GM19240 (cell line): ENCODE results near the gene TXNL4A.

Experiments
- DNase-seq: peaks from one replicate; pipeline ENCODE4 v3.0.0; 2011; ENCODE audit warnings: low spot score; ENCODE audit not compliant: insufficient read length

Gene TXNL4A

DNA sequence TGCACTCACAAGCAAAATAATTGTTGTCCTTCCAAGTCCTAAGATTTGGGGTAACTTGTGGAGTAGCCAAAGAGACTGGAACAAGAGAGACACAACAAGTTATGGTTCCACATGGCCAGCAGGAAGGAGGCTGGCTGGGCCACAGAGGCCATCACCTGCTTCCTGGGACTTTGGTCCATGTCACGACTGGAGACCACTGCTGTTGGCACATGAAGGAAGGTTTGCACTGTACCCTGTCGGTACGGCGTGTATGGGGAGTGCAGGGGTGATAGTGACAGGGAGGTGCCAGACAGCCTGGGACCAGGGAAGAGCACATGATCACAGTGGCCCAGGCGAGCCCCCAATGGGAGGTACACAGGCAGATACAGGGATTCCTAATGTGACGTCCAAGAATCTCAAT, 52.4 kb downstream of the TXNL4A start:
- no peak for DNase-seq

- DNase-seq: no peak
Observed at GRCh38 chr18:79935499-79935898, 52.9 kb downstream of the TXNL4A start.

DNA sequence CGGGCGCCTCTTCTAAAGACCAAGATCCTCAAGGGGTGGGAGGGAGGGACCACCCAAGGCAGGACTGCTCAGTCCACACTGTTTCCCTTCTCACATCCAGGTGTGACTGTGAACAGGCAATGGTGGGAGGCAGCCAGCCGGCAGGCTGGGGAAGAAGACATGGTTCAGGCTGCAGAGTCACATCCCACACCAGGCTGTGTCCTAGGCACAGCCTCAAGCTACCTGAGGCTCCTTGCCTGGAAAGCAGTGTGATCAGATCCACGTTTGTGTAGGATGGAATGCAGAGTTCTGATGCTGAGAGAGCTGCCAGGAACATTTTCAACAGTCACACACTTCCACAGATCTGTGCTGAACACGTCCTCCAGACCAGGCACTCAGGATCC, 53.3 kb downstream of the TXNL4A start:
- DNase-seq: no peak

DNA sequence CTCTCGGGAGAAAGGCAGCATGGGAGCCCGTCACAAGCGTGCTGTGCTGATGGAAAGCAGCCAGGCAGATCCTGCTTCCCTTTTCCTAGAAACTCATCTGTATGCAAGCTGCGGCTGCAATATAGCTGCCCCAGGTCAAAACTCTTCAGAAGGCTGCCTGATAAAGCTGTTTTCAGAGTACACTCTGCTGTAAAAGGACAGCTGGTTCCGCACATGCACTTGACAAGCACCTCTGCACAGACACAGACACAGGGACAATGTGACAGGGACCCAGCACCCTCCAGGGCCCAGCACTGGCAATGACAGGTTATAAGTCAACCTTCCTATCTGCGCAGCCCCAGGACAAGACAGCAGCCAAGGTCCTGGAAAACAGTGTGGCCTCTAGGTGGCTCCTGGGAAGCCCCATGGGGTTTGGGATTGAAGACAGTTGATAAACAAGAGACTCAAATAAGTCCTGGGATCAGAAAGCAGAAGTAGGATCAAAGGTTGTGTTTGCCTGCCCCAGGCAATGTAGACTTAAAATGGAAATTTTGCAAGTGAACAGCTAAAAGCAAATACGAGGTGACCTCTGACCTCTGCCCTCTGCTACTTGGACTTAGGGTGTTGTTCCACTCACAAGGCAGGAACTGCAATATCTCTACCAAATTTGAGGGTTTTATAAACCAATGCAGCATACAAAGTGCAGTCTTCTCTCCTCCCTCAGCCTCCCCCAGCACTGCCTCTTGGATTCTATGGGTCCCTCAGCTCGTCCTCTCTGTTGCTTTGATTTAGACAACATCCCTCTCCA, 53.9 kb downstream of the TXNL4A start:
- DNase-seq: no peak

- no peak for DNase-seq
Observed at GRCh38 chr18:79933765-79934164, 54.6 kb downstream of the TXNL4A start.

DNA sequence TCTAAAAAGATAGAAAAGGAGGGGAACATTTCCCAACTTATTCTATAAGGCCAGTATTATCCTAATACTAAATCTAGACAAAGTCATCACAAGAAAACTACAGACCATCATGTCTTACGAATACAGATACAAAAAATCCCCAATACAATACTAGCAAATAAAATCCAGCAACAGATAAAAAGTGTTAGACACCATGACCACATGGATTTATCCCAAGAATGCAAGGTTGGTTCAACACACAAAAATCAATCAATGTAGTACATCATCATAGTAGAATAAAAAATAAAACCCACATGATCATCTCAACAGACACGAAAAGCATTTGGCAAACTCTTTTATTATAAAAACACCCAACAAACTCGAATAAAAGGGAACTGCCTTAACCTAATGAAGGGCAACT, 55.5 kb downstream of the TXNL4A start:
- no peak for DNase-seq

DNA sequence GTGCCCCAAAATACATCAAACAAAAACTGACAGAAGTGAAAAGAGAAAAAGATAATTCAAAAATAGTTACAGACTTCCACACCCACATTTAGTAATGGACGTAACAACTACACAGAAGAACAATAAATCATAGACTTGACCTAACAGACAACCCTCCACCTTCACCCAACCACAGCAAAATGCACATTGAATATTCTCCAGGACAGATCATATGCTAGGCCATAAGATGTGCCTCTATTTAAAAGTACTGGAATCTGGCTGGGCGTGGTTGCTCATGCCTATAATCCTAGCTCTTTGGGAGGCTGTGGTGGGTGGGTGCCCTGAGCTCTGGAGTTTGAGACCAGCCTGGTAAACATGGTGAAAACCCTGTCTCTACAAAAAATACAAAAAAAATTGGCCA, 56.9 kb downstream of the TXNL4A start:
- no peak for DNase-seq

DNA sequence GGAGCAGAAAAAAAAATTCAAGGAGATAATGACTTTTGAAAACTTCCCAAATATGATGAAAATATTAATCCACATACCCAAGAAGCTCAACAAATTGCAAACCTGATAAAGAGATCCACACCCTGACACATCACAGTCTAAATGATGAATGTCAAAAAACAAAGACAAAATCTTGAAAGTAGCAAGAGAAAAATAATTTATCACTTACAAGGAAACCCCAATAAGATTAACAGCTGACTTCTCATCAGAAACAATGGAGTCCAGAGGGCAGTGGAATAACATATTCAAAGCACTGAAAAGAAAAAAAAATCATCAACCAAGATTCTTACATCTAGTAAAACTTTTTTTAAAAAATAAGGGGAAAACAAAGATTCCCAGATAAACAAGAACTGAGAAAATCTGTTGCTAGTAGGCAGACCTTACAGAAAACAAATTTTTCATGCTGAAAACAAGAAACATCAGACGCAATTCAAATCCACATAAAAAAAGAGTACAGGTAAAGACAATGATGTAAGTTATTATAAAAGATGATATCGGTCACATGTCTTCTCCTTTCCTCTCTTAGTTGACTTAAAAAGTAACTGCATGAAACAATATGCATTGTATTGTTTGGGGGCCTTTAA, 58.2 kb downstream of the TXNL4A start:
- no peak for DNase-seq

DNA sequence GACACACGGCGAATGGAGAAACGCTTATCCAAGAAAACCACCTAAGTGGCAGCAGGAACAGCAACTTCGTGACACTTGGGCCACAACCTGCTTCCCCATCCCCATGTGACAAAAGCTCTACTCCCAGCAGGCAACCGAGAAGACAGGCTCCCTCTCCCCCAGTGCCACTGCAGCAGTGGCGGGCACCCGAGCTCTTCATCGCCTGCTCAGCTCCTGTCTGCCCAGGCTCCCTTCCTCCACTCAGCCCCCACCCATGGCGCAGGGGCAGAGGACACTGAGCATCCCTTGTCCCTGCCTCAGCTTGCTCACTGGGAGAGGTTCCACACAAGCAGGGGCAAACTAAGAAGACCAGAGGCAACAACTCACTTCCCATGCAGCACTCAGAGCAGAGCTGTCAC, 59.8 kb downstream of the TXNL4A start:
- no peak for DNase-seq

DNA sequence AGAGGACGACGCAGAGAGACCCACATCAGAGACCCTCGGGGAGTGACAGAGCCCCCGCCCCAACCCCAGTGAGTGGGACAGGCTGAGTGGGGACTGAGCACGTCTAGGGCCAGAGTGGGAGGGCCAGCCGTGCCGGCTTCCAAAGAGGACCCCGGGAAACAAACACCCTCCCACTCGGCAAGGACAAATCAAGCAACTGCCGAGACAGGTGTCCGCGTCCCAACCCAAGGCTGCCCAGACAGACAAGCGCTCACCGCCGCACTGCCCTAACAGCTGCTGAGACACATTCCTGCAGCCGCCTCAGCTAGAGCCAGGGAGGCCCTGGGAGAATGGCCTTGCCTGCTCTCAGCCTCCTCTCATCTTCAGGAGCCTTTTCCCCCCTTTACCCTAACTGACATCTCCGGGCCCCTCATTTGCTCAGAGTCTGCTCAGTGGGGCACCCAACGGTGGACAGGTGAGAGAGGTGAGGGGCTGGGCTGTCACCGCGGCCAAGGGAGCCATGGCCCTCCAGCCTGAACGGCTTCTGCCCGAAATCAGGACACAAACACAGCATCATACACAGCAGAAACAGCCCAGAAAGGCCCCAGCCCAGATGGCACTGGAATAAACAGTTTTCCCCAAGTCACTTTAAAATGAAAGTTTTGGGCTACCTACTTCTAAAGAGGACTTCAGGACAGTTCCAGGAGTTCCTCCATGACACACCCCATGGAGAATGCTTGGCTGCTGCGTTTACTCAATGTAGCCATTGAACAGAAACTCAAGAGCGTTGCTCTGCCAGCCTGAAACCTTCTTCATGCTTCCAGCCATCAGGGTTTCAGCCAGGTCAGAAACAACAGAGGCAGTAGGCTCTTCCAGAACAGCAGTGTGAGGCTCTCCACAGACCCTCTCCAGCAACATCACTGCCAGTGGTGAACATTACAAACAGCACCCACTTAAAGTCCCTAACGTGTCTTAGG, 60.5 kb downstream of the TXNL4A start:
- no peak for DNase-seq

DNA sequence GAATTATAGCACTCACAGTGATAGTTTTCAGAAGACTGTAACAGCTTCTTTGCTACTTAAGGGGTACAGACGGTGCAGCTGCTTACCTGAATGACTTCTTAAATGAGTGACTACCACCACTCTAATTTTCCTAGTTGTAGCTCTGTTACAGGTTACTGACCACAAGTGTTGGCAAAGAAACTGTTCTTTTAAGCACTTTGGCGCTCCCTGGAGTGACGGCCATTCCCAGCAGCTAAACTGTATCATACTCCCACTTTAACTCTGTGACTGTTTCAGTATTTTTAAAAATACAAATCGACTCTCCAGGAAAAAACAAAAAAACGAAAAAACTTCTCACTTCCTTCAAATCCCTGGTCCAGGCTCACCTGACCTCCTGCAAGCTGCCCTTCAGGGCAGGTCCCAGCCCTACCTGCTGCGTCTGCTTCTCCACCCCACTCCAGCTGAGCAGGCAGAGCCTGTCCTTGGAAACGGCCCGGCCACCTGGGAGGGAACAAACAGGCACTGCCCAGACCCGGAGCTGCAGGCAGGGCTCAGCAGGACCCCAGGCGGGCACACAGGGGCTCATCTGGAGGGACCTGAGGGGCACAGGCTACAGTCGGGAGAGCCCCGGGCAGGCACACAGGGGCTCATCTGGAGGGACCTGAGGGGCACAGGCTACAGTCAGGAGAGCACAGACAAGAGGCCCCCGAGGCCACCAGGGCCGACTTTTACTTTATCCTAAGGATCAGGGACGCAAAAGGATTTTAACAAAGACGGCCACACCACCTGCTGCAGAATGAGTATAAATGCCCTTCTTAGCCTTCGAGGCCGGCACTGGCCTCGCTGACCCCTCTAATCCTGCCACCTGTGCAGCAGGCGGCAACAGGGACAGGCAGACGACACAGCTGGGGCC, 61.4 kb downstream of the TXNL4A start:
- no peak for DNase-seq

GRCh38 chr18:79926306-79926705, 62.1 kb downstream of the TXNL4A start:
- no peak for DNase-seq

- no peak for DNase-seq
Observed at GRCh38 chr18:79924814-79925731, 63.3 kb downstream of the TXNL4A start.

DNA sequence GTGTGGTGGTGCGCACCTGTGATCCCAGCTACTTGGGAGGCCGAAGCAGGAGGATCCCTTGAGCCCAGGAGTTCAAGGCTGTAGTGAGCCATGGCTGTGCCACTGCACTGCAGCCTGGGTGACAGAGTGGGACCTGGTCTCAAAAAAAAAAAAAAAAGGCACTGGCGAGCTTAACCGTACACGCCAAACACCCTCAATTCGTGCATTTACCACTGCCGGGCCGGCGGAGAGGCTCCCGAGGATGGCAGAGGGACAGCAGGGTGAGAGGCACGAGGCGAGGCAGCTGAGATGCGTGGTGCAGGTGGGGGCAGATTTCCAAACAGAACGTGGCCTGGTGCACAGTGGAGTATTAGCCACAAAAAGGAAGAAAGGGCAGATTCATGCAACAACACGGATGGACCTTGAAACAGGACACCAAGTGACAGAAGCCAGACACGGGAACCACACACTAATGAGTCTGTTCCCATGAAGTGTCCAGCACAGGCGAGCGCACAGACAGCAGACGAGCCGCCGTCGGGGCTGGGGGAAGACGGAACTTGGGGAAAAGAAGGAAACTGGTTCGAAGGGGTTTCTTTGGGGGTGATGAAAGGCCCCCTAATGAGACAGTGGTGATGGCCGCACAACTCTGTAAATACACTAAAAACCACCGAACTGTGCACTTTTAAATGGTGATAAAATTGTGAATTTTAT, 64.3 kb downstream of the TXNL4A start:
- DNase-seq: no peak

DNA sequence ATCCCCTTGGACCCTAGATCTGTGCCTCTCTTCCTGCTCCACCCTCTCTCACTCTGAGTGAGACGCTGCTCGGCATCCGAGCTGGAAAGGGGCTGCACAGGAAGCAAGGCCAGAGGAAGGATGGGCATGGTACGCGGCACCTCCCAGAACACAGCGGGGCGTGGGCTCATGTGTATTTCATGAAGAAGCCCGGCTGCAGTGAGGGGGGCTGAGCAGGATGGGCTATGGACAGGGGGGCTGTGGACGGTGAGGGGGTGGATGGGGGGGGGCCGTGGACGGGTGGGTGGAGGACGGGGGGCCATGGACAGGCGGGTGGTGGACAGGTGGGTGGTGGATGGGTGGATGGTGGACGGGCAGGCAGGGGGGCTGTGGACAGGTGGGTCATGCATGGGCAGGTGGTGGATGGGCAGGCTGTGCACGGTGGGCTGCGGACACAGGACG, 65.4 kb downstream of the TXNL4A start:
- no peak for DNase-seq

DNA sequence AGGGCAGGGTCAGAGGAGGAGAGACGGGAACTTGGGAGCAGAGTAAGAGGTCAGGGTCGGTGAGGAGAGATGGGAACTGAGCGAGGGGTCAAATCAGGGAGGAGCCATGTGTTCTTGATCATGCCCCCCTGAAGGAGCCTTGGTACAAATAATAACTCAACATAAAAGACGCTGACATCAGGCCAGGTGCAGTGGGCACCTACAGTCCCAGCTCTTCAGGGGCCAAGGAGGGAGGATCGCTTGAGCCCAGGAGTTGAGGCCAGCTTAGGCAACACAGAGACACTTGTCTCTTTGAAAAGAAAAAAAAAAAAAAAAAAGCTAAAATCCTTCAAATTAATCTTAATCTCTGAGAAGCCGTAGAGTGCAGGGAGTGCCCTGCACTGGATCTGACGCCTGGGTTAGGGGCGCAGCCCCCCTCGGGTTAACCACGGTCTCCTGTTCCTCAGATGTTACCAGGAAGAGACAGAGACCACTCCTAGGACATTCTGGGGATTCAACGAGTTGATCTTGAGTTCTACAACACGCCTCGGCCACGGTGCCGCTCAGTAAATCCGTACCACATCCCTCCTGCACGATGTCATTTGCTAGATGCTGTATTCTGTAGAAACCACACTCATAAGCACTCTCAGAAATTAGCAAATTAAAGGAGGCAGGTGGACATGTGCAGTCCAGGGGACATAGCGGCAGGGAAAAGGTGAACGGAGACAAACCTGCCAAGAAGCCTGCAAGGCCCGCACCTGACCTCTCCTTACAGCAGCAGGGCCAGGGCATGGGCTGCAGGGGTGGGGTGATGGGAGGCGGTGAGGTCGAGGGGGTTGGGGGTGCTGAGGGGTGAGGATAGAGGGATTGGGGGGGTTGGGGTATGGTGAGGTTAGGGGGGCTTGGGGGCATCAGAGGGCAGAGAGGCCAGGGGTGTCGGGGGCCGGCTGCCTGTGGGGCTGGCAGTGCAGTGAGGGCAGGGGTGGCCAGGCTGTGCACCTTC, 66.1 kb downstream of the TXNL4A start:
- DNase-seq: no peak
